Germinal center (tissue), 1 donor: ENCODE data around the gene MTPN.

Experiments
- DNase-seq: peaks from one replicate; pipeline ENCODE4 v3.0.0; 2012; ENCODE audit warnings: mixed read lengths, low spot score

Gene MTPN, protein sequence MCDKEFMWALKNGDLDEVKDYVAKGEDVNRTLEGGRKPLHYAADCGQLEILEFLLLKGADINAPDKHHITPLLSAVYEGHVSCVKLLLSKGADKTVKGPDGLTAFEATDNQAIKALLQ

DNA sequence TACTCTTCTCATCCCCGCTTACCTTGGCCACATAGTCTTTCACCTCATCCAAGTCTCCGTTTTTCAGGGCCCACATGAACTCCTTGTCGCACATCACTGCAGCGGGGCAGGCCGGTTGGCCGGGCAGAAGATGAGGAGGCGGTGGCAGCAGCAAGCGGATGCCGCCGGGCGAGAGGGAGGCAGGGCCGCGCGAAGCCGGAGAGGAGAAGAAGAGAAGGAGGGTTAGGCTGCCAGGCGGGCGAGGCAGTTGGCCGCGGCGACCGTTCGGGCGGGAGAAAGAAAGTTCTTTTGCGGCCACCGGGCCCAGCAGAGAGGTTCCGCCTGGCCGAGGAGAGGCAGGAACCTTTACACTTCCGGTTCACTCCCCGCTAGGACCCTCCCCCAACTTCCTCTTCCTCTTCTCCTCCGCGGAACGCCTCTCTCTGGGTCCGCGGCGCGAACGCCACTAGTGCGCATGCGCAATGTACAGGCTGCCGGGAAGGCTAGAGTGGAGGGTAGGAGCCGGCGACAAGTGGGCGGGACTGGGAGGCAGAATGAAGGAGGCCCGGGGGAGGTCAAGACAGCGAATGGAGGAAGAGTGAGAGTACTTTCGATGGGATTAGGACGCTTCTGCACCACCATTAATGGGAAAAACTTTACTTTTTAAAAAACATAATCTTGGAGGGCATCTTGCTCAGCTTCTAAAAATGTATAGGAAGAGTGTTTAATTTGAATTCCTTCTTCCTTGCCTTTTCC is at the start of gene MTPN:
TSS of gene MTPN (minus strand) at position 353 of the 735 bp plus-strand sequence. CDS start at position 94, 259 bp downstream.
- peak; percentile 92 for DNase-seq

GRCh38 chr7:136026209-136026608 is 49.0 kb upstream of the MTPN start:
- DNase-seq = no peak

GRCh38 chr7:136023134-136023869 is 46.1 kb upstream of the MTPN start:
- DNase-seq = no peak

GRCh38 chr7:136020556-136020955 is 43.4 kb upstream of the MTPN start:
- no peak for DNase-seq

- no peak for DNase-seq
These were observed 40.9 kb upstream of the MTPN start for GRCh38 chr7:136018104-136018503.

DNA sequence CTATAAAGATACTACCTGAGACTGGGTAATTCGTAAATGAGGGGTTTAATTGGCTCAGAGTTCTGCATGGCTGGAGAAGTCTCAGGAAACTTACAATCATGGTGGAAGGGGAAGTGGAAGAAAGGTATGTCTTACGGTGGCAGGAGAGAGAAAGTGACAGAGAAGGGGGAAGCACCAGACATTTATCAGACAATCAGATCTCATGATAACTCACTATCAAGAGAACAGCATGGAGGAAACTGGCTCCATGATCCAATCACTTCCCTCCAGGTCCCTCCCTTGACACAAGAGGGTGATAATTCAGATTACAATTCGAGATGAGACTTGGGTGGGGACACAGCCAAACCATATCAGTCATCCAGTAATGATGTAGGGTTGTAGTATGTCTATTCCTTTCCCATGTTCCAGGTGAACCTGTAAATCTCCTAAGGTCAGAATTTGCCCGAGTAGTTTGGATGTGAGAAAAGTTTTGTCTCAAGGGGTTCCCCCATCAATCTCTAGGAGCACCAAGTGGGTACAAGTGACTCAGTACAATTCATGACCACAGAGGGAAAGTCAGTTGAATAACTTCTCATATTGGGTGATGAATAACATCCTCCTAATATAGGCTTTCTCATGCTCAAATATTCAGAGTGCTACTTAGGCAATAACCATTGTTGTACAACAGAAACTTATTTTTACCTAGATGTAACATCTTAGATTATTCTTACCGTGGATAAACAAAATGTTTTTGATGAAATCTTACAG is 39.7 kb upstream of the MTPN start:
- DNase-seq = no peak

DNA sequence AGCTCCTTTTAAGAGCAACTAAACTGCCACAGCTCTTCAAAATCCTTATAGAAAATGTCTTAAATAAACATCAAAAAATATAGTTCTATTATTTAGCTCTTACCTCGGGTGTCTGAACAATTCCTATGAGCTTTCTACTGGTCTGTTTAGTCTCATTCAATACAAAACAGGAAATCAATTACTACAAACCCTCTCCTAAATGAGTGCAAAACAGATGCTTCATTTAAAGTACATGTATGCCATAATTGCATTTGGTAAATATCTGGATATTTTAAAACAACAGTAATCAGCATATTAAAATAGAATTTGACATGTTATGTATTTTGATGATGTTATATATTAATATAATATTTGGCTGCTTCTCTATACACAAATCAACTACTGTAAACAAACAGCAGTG is 38.5 kb upstream of the MTPN start:
- DNase-seq = no peak

DNA sequence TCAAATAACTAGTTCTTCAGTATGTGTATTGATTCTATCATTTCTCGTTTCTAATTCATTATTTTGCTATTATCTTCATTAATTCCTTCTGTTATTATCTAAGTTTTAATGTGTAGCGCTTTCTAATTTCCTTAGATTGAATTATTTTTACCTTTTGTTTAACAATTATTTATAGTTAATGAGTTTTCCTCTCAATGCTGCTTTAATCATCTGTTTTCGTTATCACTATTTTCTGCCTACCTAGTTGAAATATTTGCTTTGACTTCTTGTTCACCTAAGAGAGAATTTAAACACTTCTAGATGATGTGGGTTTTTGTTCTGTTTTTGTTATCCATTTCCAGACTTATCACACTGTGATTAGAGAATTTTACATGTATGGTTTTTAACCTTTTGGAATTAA is 37.5 kb upstream of the MTPN start:
- DNase-seq = no peak

DNA sequence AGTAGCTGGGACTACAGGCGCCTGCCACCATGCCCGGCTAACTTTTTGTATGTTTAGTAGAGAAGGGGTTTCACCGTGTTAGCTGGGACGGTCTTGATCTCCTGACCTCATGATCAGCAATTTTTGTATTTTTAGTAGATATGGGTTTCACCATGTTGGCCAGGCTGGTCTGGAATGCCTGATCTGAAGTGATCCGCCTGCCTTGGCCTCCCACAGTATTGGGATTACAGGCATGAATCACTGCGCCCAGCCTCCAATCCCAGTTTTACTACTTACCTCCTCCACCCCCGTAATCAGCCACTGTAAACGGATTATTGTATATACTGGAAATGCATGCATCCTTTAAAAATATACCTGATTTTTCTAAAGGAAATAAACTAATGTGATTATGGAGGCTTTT is 35.1 kb upstream of the MTPN start:
- DNase-seq = no peak

DNA sequence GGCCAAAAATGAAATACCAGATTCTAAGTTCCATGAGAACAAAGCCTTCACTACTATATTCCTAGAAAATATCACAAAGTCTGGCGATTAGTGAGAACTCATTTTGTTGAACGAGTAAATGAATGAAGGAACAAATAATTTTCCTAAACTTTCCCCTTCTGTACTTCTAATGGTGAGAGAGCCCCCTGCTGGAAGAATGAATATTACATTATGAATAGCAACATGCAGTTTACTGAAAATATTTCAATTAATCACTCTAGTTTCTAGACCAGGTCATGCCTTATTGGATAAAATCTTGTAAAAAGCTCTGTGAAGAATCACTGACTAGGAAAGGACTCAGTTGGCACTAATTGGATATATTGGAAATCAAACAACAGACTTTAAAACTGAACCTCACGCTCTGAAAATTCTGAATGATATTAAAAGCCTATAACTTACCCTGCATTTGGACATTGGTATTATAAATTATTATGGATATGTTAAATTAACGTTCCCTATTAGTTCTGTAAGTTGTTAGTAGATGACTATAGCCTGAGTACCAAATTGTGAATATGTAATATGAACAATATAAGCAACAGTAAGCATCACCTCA is 32.4 kb upstream of the MTPN start:
- DNase-seq = peak; percentile 9

DNA sequence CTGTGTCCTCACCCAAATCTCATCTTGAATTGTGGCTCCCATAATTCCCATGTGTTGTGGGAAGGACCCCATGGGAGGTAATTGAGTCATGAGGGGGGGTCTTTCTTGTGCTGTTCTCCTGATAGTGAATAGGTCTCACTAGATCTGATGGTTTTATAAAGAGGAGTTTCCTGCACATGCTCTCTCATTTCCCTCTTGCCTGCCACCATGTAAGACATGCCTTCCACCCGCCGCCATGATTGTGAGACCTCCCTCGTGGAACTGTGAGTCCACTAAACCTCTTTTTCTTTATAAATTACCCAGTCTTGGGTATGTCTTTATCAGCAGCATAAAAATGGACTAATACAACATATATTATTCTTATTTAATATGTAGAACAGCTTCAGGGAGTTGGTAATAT is 29.0 kb upstream of the MTPN start:
- no peak for DNase-seq

DNA sequence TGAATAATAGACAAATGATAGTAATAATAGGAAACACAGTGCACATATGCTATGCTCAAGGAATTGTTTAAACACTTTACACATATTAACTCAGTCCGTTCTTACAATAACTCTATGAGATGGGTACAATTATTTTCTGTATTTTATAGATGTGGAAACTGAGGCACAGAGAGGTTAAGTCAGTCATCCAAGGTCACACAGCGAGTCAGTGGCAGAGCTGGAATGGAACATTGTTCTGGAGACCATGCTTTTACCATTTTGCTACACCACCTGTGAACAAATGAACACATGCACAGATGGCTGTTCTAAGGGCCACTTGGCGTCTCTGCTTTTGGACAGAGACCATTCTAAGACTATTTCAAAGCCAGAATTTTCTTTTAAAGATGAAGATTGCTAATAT is 26.9 kb upstream of the MTPN start:
- no peak for DNase-seq

DNA sequence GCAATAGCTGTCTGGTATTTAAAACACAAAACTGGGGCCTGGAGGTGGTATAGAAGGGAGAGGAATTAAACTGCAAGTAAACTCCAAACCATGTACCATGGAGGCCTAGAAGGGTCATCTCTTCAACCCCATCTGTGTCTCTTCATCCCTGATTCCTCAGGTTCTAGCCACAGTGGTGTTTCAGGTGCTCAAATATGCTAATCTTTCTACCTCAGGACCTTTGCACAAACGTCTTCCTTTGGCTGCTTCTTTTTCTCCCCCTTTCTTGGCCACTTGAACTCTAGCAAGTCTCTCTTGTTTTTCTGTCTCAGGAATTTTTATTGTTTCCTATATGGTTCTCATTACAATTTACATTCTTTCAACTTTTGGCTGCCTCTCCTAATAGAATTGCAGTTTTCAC is 25.6 kb upstream of the MTPN start:
- no peak for DNase-seq

DNA sequence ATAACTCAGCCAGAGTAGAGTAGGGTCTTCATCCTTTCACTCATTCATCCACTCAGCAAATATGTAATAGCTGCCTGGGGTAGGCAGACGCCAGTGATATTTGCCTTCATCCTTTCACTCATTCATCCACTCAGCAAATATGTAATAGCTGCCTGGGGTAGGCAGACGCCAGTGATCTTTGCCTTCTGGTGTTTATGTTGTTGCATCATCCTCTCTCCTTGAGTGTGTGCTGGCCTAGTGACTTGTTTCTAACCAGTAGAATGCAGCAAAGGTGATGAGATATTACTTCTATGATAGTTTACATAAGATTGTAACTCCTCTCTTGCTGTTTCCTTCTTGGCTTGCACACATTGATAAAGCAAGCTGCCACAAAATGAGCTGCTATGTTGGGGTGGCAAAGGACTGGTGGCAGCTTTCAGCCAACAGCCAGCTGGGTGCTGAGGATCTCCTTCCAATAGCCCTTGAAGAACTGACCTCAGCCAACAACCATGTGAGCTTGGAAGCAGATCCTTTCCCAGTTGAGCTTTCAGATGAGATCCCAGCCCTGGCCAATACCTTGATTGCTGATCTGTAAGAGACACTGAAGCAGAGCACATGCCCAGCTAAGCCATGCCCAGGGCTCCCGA is 23.2 kb upstream of the MTPN start:
- no peak for DNase-seq

DNA sequence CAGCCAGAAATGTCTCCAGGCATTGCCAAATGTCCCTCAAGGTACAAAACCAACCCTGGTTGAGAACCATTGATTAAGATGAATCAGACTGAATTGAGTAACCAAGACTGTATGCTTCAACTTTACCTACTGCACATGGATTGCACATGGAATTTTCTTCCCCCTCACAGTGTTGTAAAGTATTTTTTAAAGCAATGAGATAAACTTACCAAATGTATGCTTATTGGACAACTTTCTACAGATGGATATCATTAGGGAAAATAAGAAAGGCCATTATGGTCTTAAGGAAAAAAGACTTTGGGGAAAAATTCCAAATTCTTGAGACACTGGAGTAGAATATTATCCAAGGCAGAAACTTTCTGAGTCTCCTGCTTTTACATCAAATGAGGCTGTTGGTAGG is 20.9 kb upstream of the MTPN start:
- no peak for DNase-seq

DNA sequence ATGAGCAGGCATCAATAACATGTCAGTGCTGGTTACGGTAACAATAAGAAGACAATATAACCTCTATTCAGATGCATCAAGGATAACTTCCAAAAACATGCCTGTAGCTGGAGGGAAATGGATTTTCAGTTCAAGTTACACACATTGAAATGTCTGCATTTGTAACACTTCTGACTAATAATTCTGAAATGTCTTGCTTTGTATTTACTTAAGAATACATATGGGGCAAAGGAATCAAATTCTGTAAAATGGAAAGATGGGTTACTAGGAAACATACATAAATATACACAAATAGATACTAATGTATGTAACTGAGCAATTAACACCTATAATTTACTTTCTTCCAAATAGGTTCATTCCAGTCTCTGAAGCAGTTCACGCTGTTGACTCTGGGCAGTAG is 18.6 kb upstream of the MTPN start:
- DNase-seq = no peak

GRCh38 chr7:135994466-135995205 is 17.5 kb upstream of the MTPN start:
- DNase-seq = no peak

DNA sequence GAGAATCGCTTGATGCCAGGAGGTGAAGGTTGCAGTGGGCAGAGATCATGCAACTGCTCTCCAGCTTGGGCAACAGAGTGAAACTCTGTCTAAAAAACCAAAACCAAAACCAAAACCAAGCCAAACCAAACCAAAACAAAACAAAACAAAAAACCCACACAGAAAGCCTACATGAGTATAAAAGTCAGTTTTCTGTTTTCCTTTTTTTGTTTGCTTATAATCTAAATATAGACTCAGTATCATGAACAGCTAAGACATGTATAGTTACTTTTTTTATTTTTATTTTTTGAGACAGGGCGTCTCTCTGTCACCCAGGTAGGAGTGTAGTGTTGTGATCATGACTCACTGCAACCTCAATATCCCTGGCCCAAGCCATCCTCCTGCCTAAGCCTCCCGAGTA is 16.8 kb upstream of the MTPN start:
- no peak for DNase-seq

DNA sequence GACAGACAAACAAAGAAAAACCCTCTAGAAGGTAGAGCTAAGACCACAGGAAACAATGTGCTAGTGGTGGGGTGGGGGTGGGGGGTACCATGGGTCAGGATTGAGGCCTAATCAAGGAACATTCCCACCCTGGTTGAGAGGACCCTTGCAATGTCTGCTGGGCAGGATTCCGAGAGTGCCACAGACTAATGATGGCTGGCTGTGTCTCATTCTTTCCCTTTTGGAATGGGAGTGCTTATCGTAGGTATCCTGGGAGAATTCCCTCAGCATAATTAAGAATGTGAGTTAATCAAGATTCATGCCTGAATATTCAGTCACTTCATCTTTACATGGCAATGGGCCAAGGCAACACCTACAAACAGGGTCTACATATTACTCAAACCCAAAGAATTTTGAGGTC is 14.7 kb upstream of the MTPN start:
- no peak for DNase-seq

DNA sequence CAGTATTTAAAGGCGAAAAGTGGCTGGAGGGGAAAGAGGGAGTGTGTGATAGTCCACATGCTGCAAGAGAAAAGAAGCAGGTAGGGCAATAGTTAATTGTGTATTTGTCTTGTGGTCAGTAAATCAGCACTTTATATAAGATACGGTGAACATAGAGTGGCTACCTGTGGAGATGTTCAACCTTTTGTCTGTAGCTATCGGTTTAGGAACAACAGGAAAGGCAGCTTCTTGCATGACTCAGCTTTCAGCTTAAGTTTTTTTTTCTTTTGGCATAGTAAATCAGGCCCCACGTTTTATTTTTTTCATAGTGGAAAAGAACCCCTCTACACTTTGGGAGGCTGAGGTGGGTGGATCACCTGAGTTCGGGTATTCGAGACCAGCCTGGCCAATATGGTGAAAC is 14.2 kb upstream of the MTPN start:
- no peak for DNase-seq

DNA sequence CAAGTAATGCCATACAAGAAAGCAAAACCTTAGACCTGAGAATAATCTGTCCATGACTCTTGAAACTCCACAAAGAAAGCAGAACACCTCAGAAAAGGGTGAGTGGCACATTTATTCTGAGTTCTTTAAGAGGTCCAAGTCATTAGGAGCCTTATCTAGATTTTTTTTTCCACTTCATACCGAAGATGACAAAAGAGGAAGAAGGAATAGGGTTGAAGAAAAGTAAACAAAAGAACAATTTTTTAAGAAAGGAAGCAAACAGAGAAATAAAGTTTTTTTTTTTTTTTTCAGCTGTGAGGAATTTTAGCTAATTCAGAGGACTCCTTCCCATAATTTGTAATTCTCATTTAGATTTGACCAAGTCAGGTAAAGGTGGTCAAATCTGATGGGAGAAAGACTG is 13.1 kb upstream of the MTPN start:
- no peak for DNase-seq
